Pancreas (tissue), 10 donors: Measurements from ENCODE around the gene VWF. TPM values are rescaled to one million over a fixed set of nuclear protein-coding genes. Genes with fewer than 3 reads are reported as not detected.

ENCODE experiments used
- ATAC-seq, 4 donors: fragments of 200-7000 bp; cut with Tn5 transposase; one replicate each; pipeline versions ENCODE4 v1.8.0 to v1.9.1; 2020; ENCODE audit warnings: mild to moderate bottlenecking in 4 of 4, moderate library complexity in 4 of 4
- DNase-seq, 6 donors: peaks; one replicate each; pipeline ENCODE4 v3.0.0-alpha.2; 2020
- FAIRE-seq: peaks from 2 replicates; lab custom pipeline; 2012; peaks lifted over from hg19 to GRCh38; lab: Jason Lieb, UNC
- H3K27ac ChIP-seq, 4 donors: fragments of 200-600 bp; sonication (generic); 1 replicate in 3 of 4; 2 replicates in 1 of 4; pipeline versions ENCODE4 v1.5.0 to v1.8.0; 2020
- H3K27me3 ChIP-seq, 4 donors: fragments of 200-600 bp; one replicate each; pipeline ENCODE4 v1.8.0; 2021
- H3K36me3 ChIP-seq, 3 donors: fragments of 200-600 bp; sonication (generic) in 1 of 3; one replicate each; pipeline versions ENCODE4 v1.5.0 to v1.8.0; 2020 to 2021
- H3K4me1 ChIP-seq, 3 donors: fragments of 200-600 bp; one replicate each; pipeline ENCODE4 v1.8.0; 2021
- H3K4me3 ChIP-seq, 4 donors: fragments of 200-600 bp; sonication (generic) in 2 of 4; one replicate each; pipeline versions ENCODE4 v1.5.0 to v1.8.0; 2020 to 2021
- H3K9me3 ChIP-seq, 4 donors: fragments of 200-600 bp; one replicate each; pipeline ENCODE4 v1.8.0; 2021
- WGBS, 2 donors: extraction: QIAGEN DNeasy Blood & Tissue Kit; methylation state at CpG; one replicate each; pipeline ENCODE4 v1.1.7; 2013; 5-methylcytosine and 5-hydroxymethylcytosine counted together
- intact Hi-C, 3 donors: fragments of 100-400 bp; cut with DNase I; formaldehyde crosslinking; loops; one replicate each; pipeline versions ENCODE4 v1.11.1 to v1.14.2; 2022
- polyA plus RNA-seq, 2 donors: library from polyadenylated mRNA; stranded (reverse); fragments of 200-250 nt; gene quantifications; one replicate each; pipeline ENCODE4 v1.2.3, GENCODE V29; 2013
- total RNA-seq, 6 donors: library from RNA; stranded (reverse); fragmentation: NEBNext Ultra II Directional in 4 of 6; extraction: Animal tissue kit (Norgen Biotek cat#: 25700) in 4 of 6; gene quantifications; one replicate each; pipeline versions ENCODE4 v1.2.1 to v1.2.4, GENCODE V29; 2021 to 2023
- TF ChIP-seq, protein P1 (sequence below), 4 donors: fragments of 200-600 bp; sonication (generic) in 3 of 4; IDR thresholded peaks; one replicate each; pipeline versions ENCODE4 v1.5.0 to v1.8.0; 2021; ENCODE audit warnings: antibody characterized with exemption in 4 of 4
- donor health status: healthy with polysubstance abuse.
- donor health status: DM: no; HTN: no; CAD: no; lungs with moderate emphysema.
- donor health status: DM: no; HTN: no; CAD: no.
- donor health status: control.
- donor health status: control.
- donor health status: Bipolar disorder and iron deficiency.
- donor health status: DM: yes; HTN: yes; CAD: no.
- donor health status: DM: no; HTN: no; CAD: no.
- donor health status: DM: no; HTN: no; CAD: no.
- donor health status: DM: yes; HTN: yes; CAD: no.

Gene VWF
- total and polyA plus RNA-seq, 8 donors, result 15.9 to 53.1 (median 29.1) TPM

DNA sequence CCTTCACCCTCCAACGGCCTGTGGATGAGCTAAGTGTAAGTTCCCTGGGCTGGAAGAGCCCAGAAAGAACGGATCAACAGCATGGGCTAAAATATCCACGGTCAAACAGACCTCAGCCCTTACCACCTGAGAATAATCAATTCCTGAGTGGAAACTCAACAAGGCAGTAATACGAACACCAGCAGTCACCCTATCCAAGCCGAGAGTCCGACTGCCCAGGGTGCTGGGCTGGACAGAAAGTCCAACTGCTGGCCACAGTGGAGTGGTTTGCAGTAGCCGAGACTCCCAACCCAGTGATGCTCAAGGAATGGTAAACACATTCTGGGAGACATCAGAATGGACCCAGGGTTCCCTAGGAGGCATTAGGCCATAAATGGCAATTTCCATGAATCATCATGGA, 216.2 kb downstream of the VWF start:
- no peaks in the 10 kb centered on the region for H3K36me3 ChIP-seq
- H3K4me1 ChIP-seq, result no peaks in the 10 kb centered on the region
- H3K27ac ChIP-seq, result no peak overlapping the region
- no peaks in the 10 kb centered on the region for H3K9me3 ChIP-seq
- ATAC-seq (no peak), DNase-seq (no peak), FAIRE-seq (no peak)
- 66 to 67% methylated on average over 7 of the region's 7 CpGs for WGBS, 2 donors
- no peak overlapping the region for H3K4me3 ChIP-seq
- H3K27me3 ChIP-seq, result peaks cover 0 to 4% (median 0%) of the 10 kb centered on the region in 4 donors
- intact Hi-C loops, result no loop called here
- TF ChIP-seq, protein P1, sequence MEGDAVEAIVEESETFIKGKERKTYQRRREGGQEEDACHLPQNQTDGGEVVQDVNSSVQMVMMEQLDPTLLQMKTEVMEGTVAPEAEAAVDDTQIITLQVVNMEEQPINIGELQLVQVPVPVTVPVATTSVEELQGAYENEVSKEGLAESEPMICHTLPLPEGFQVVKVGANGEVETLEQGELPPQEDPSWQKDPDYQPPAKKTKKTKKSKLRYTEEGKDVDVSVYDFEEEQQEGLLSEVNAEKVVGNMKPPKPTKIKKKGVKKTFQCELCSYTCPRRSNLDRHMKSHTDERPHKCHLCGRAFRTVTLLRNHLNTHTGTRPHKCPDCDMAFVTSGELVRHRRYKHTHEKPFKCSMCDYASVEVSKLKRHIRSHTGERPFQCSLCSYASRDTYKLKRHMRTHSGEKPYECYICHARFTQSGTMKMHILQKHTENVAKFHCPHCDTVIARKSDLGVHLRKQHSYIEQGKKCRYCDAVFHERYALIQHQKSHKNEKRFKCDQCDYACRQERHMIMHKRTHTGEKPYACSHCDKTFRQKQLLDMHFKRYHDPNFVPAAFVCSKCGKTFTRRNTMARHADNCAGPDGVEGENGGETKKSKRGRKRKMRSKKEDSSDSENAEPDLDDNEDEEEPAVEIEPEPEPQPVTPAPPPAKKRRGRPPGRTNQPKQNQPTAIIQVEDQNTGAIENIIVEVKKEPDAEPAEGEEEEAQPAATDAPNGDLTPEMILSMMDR (IDR thresholded peaks at IDR 0.05), result no peak

GRCh38 chr12:5907807-5908206, 216.7 kb downstream of the VWF start:
- no peak for ATAC-seq
- H3K27ac ChIP-seq, result no peak overlapping the region

DNA sequence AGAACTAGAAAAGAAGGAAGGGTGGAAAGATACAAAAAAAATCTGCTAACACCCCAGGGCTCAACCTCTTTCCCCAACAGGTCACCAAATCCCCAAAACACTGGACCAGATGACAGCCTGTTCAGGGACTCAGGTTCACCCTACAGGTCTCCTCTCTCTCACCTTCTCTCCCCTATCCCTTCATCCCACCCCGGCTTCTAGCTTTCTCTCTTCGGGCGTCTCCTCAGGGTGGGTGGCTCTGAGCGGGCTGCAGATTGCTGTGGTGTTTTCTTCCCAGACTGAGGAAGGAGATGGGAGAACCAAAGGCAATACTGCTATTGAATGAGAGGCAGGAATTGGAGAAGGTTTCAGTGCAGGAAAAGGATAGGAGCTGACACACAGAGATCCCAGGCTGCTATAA, 218.7 kb downstream of the VWF start:
- no peaks in the 10 kb centered on the region for H3K36me3 ChIP-seq
- ATAC-seq (no peak), FAIRE-seq (no peak), DNase-seq (no peak)
- no peaks in the 10 kb centered on the region for H3K4me1 ChIP-seq
- no peak overlapping the region for H3K27ac ChIP-seq
- no peaks in the 10 kb centered on the region for H3K27me3 ChIP-seq
- intact Hi-C loops, result no loop called here
- TF ChIP-seq, protein P1 (IDR thresholded peaks at IDR 0.05), result no peak
- 82 to 86% methylated on average over 4 of the region's 4 CpGs for WGBS, 2 donors
- H3K4me3 ChIP-seq, result no peak overlapping the region
- H3K9me3 ChIP-seq, result no peaks in the 10 kb centered on the region

More at GRCh38 chr12:5907807-5908206, 216.7 kb downstream of the VWF start:
- Histone ChIP-seq H3K27me3 (peaks cover 0 to 3% (median 0%) of the 10 kb centered on the region in 4 donors), H3K9me3 (no peaks in the 10 kb centered on the region), H3K36me3 (no peaks in the 10 kb centered on the region), H3K4me3 (no peak overlapping the region), H3K4me1 (no peaks in the 10 kb centered on the region)
- WGBS, 2 donors, result 54 to 62% methylated on average over 10 of the region's 10 CpGs
- FAIRE-seq (no peak), DNase-seq (no peak)
- intact Hi-C loops, result no loop called here
- TF ChIP-seq, protein P1 (IDR thresholded peaks at IDR 0.05), result no peak

DNA sequence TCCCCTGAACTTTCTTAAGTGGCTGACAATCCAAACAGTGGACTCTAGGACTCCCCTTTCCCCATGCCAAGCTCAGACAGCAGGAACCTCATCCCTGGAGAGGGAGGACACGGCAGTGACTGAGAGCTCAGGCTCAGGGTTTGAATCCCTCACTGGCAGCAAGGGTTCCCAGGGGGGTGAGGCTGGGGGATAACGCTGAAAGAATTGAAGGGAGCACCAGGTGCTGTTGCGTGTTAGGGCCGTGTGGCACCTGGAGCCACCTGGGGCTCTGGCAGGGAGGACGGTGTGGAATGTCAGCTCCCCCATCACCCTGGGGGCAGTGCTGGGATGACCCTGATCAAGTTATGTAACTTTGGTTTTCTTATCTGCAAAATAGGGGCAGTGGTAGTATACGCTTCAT, 219.5 kb downstream of the VWF start:
- TF ChIP-seq, protein P1 (IDR thresholded peaks at IDR 0.05), result no peak
- WGBS, 2 donors, result 45% methylated on average over 6 of the region's 6 CpGs
- H3K36me3 ChIP-seq, result no peaks in the 10 kb centered on the region

DNA sequence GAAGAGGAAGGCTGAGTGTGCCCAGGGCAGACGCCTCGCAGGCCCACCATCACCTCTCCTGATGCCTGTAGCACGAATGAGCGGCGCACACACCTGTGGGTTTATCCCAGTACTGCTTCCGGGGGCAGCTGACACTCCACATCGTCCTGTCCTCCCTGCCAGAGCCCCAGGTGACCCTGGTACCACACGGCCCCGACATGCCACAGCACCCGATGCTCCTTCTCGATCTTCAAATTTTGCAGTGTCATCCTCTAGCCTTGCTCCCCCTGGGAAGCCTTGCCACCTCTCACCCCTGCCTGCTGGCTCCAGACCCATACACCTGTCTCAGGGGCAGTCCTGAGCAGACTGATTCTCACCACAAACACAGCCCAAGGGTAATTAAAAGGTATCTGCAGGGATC, 220.0 kb downstream of the VWF start:
- no peak for FAIRE-seq
- no peaks in the 10 kb centered on the region for H3K27me3 ChIP-seq
- TF ChIP-seq, protein P1 (IDR thresholded peaks at IDR 0.05), result no peak
- 54 to 65% methylated on average over 11 of the region's 11 CpGs for WGBS, 2 donors
- H3K4me1 ChIP-seq, result no peaks in the 10 kb centered on the region
- no peaks in the 10 kb centered on the region for H3K9me3 ChIP-seq
- H3K27ac ChIP-seq, result no peak overlapping the region
- no peak for DNase-seq
- H3K36me3 ChIP-seq, result no peaks in the 10 kb centered on the region
- ATAC-seq, result no peak
- no peak overlapping the region for H3K4me3 ChIP-seq
- intact Hi-C loops, result no loop called here

More for the DNA sequence above, 219.5 kb downstream of the VWF start:
- H3K4me3 ChIP-seq, result no peak overlapping the region
- no peak for FAIRE-seq
- intact Hi-C loops, result no loop called here
- no peaks in the 10 kb centered on the region for H3K27me3 ChIP-seq
- DNase-seq, result no peak
- H3K9me3 ChIP-seq, result no peaks in the 10 kb centered on the region
- no peak for ATAC-seq
- H3K27ac ChIP-seq, result no peak overlapping the region
- H3K4me1 ChIP-seq, result no peaks in the 10 kb centered on the region
